Stimulated activated CD4-positive, alpha-beta T cell treated with anti-CD3 and anti-CD28 coated beads, Interleukin-1b, Interleukin-23, amount 100 ng/mL, for 4 hours (primary cell): Measurements from ENCODE around the gene ZBP1.

ENCODE experiments used
- DNase-seq, 2 donors: peaks; one replicate each; pipeline ENCODE4 v3.0.0-alpha.2; 2020; ENCODE audit warnings: low read depth in 2 of 2

The ZBP1 gene

GRCh38 chr20:57586370-57586793 lies 33.8 kb downstream of the ZBP1 start:
- DNase-seq = no peak

GRCh38 chr20:57585466-57586213 lies 34.6 kb downstream of the ZBP1 start:
- no peak for DNase-seq

GRCh38 chr20:57584768-57585461 lies 35.3 kb downstream of the ZBP1 start:
- DNase-seq = no peak

GRCh38 chr20:57583289-57584257 lies 36.7 kb downstream of the ZBP1 start:
- no peak for DNase-seq

GRCh38 chr20:57582432-57583288 lies 37.6 kb downstream of the ZBP1 start:
- DNase-seq = no peak

GRCh38 chr20:57582029-57582378 lies 38.2 kb downstream of the ZBP1 start:
- no peak for DNase-seq

- no peak for DNase-seq
Measured at GRCh38 chr20:57581202-57582028, 38.8 kb downstream of the ZBP1 start.

- DNase-seq = no peak
Measured at GRCh38 chr20:57580478-57581201, 39.6 kb downstream of the ZBP1 start.

GRCh38 chr20:57579898-57580447 lies 40.3 kb downstream of the ZBP1 start:
- DNase-seq = no peak

- DNase-seq = no peak
Measured at GRCh38 chr20:57579331-57579897, 40.8 kb downstream of the ZBP1 start.

- DNase-seq = no peak
Measured at GRCh38 chr20:57578476-57579165, 41.6 kb downstream of the ZBP1 start.

GRCh38 chr20:57577679-57578475 lies 42.3 kb downstream of the ZBP1 start:
- no peak for DNase-seq

GRCh38 chr20:57576617-57577550 lies 43.3 kb downstream of the ZBP1 start:
- DNase-seq = no peak

GRCh38 chr20:57576002-57576401 lies 44.2 kb downstream of the ZBP1 start:
- DNase-seq = no peak

GRCh38 chr20:57574954-57575353 lies 45.3 kb downstream of the ZBP1 start:
- DNase-seq = no peak

GRCh38 chr20:57573894-57574293 lies 46.3 kb downstream of the ZBP1 start:
- DNase-seq = no peak

- no peak for DNase-seq
Measured at GRCh38 chr20:57573242-57573641, 47.0 kb downstream of the ZBP1 start.
